HUES48 (cell line): ENCODE data around the gene PLEKHA4.
A peak's percentile ranks its signal among the peaks of the same experiment; 100 is the strongest.
"Not testable (repeated sequence)": the region's sequence is repeated elsewhere in the genome, so short reads cannot be mapped to it uniquely, and the experiment has no call there.

Source experiments
- H3K27ac ChIP-seq: one replicate; pipeline ENCODE4 v1.7.0; 2013; ENCODE audit warnings: low read depth, low read length, inconsistent platforms
- H3K27me3 ChIP-seq: 2 replicates; pipeline ENCODE4 v1.6.1; 2013; ENCODE audit warnings: mild to moderate bottlenecking, low read length; ENCODE audit not compliant: control insufficient read depth, insufficient read depth
- H3K36me3 ChIP-seq: 2 replicates; pipeline ENCODE4 v1.6.1; 2013; ENCODE audit warnings: low read length; ENCODE audit not compliant: control insufficient read depth, insufficient read depth
- H3K4me1 ChIP-seq: 2 replicates; pipeline ENCODE4 v1.6.1; 2013; ENCODE audit warnings: mild to moderate bottlenecking, low read length; ENCODE audit not compliant: control insufficient read depth, insufficient read depth
- H3K4me3 ChIP-seq: 2 replicates; pipeline ENCODE4 v1.5.1; 2013; ENCODE audit warnings: mild to moderate bottlenecking, low read depth, low read length
- H3K9ac ChIP-seq: 2 replicates; pipeline ENCODE4 v1.6.1; 2013; ENCODE audit warnings: mild to moderate bottlenecking, low read depth, low read length, moderate library complexity
- H3K9me3 ChIP-seq: 2 replicates; pipeline ENCODE4 v1.6.1; 2013; ENCODE audit warnings: low read length; ENCODE audit not compliant: control insufficient read depth, insufficient read depth

Gene PLEKHA4

GRCh38 chr19:48873476-48874302 is 5.3 kb upstream of the PLEKHA4 start:
- Histone ChIP-seq H3K4me1 (peaks cover 10% of the 10 kb centered on the region; the same call in 1 of the 2 replicates), H3K4me3 (peak overlapping the region; percentile 84), H3K9me3 (no peaks in the 10 kb centered on the region), H3K27ac (peak overlapping the region; percentile 99), H3K36me3 (peaks cover 36% of the 10 kb centered on the region), H3K27me3 (no peaks in the 10 kb centered on the region), H3K9ac (peak overlapping the region; percentile 91)

DNA sequence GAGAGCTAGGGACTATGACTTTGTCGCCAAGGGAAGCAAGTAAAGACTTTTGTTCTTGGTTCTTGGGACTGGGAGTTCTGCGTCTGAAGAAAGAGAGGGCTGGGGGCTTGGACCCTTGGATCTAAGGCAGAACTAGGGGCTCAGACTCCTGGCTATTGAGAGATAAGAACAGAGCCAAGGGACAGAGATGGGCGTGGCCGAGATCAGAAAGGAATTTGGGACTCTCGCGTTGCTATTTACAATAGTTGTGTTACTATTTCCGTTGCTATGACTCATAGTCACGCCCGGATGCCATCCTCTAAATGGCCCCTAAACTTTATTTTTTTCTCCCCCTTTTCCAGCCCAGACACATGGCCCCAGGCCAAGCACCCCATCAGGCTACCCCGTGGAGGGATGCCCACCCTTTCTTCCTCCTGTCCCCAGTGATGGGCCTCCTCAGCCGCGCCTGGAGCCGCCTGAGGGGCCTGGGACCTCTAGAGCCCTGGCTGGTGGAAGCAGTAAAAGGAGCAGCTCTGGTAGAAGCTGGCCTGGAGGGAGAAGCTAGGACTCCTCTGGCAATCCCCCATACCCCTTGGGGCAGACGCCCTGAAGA is 4.6 kb upstream of the PLEKHA4 start:
- Histone ChIP-seq H3K4me3 (peak overlapping the region; percentile 84), H3K27ac (peak overlapping the region; percentile 99), H3K4me1 (peaks cover 17% of the 10 kb centered on the region), H3K27me3 (no peaks in the 10 kb centered on the region), H3K9me3 (no peaks in the 10 kb centered on the region), H3K9ac (peak overlapping the region; percentile 91), H3K36me3 (peaks cover 36% of the 10 kb centered on the region)

- H3K27me3 ChIP-seq, result no peaks in the 10 kb centered on the region
- peak within 1 kb of the TSS; percentile 84 for H3K4me3 ChIP-seq
- H3K36me3 ChIP-seq, result peaks cover 36% of the 10 kb centered on the region
- H3K9ac ChIP-seq, result peak within 1 kb of the TSS; percentile 91
- H3K27ac ChIP-seq, result peak within 1 kb of the TSS; percentile 99
- H3K4me1 ChIP-seq, result peaks cover 18% of the 10 kb centered on the region
- H3K9me3 ChIP-seq, result no peaks in the 10 kb centered on the region
These were observed 3.9 kb upstream of the PLEKHA4 start, which contains the start of gene PPP1R15A for GRCh38 chr19:48872182-48872883. TSS of gene PPP1R15A (plus strand) at chr19:48872421. CDS start at chr19:48873234, 813 bp downstream.

- not testable (repeated sequence) for H3K27ac ChIP-seq
These were observed 3.2 kb upstream of the PLEKHA4 start for GRCh38 chr19:48871471-48872181.

GRCh38 chr19:48870048-48870447 is 1.6 kb upstream of the PLEKHA4 start:
- H3K27ac ChIP-seq, result no peak overlapping the region
- H3K4me1 ChIP-seq, result peaks cover 18% of the 10 kb centered on the region
- H3K27me3 ChIP-seq, result no peaks in the 10 kb centered on the region
- H3K36me3 ChIP-seq, result peaks cover 19% of the 10 kb centered on the region
- H3K9ac ChIP-seq, result no peak overlapping the region
- H3K4me3 ChIP-seq, result no peak overlapping the region
- H3K9me3 ChIP-seq, result no peaks in the 10 kb centered on the region

More at GRCh38 chr19:48871471-48872181, 3.2 kb upstream of the PLEKHA4 start:
- Histone ChIP-seq H3K4me1 (peaks cover 18% of the 10 kb centered on the region), H3K36me3 (peaks cover 35% of the 10 kb centered on the region)
- H3K9ac ChIP-seq, H3K27me3 ChIP-seq, H3K9me3 ChIP-seq, H3K4me3 ChIP-seq: not testable (repeated sequence)

DNA sequence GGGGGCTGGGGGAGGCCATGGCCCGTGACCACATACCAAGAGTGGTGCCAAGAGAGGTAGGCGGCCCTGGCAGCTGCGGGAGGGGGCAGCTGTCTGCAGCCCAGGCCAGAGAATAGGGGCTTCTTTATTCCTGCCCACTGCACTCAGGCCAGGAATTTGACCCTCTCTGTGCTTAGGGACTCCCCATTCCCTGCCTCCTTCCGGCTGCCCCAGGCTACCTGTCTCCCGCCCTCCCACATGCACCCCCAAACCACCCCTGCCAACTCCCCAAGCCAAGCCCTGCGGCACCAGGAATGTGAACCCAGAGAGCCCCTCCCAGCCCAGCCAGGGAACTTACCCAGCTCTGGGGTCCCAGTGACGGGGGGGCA is 687 bp downstream of the PLEKHA4 start:
- Histone ChIP-seq H3K27me3 (no peaks in the 10 kb centered on the region), H3K27ac (peak overlapping the region; percentile 20), H3K9ac (no peak overlapping the region), H3K36me3 (no peaks in the 10 kb centered on the region), H3K9me3 (no peaks in the 10 kb centered on the region), H3K4me3 (peak overlapping the region; percentile 1), H3K4me1 (peaks cover 12% of the 10 kb centered on the region)

GRCh38 chr19:48867123-48867745 is 1.2 kb downstream of the PLEKHA4 start:
- Histone ChIP-seq H3K27me3 (no peaks in the 10 kb centered on the region), H3K4me3 (no peak overlapping the region), H3K9me3 (no peaks in the 10 kb centered on the region), H3K4me1 (peaks cover 12% of the 10 kb centered on the region), H3K36me3 (no peaks in the 10 kb centered on the region), H3K9ac (no peak overlapping the region), H3K27ac (peak overlapping the region; percentile 20)

GRCh38 chr19:48866692-48867091 is 1.7 kb downstream of the PLEKHA4 start:
- Histone ChIP-seq H3K27ac (no peak overlapping the region), H3K9ac (no peak overlapping the region), H3K36me3 (no peaks in the 10 kb centered on the region), H3K9me3 (no peaks in the 10 kb centered on the region), H3K4me3 (no peak overlapping the region), H3K27me3 (no peaks in the 10 kb centered on the region), H3K4me1 (peaks cover 12% of the 10 kb centered on the region)

DNA sequence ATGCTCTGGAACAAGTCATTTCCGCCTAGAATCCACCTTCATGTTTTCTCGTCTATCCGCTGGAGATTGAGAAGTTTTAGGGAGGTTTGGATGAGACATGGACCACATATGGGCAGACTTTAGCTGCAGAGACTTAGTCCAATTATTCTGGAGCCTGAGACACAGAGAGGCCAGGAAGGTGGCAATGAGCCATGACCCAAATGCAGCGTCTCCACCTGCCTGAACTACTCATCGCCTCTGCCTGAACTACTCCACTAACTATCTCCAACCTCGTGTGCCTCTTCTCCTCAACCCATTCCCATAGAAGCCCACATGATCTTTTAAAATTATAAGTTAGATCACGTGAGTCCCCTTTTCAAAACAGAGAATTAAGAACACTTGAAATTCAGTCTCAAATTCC is 5.6 kb downstream of the PLEKHA4 start:
- Histone ChIP-seq H3K27me3 (no peaks in the 10 kb centered on the region), H3K9me3 (no peaks in the 10 kb centered on the region), H3K4me1 (peaks cover under 1% of the 10 kb centered on the region; the same call in 1 of the 2 replicates), H3K27ac (no peak overlapping the region), H3K9ac (no peak overlapping the region), H3K36me3 (no peaks in the 10 kb centered on the region), H3K4me3 (no peak overlapping the region)

DNA sequence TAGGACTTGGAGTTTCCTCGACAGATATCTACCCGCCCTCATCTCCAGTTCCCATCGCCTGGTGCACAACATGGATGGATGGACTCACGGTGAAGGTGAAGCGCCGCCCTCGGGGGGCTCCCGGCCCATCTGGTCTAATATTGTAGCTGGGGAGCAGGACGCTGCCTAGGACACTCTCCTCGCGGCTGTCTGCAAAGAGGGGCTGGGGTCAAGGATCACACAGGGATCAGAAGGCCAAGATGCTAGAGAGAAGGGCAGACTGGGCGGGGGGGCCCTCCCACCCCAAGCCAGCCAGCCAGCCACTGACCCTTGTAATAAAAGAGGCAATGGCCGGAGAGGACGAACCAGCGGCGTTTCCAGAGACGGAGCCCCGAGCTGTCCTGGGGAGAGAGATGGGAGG is 7.1 kb downstream of the PLEKHA4 start:
- no peak overlapping the region for H3K27ac ChIP-seq
- no peak overlapping the region for H3K4me3 ChIP-seq
- no peaks in the 10 kb centered on the region for H3K4me1 ChIP-seq
- no peak overlapping the region for H3K9ac ChIP-seq
- no peaks in the 10 kb centered on the region for H3K9me3 ChIP-seq
- H3K36me3 ChIP-seq, result no peaks in the 10 kb centered on the region
- H3K27me3 ChIP-seq, result no peaks in the 10 kb centered on the region
